Esophagus (tissue), 2 donors: ENCODE measurements around the gene GGCT. TPM values are rescaled to one million over a fixed set of nuclear protein-coding genes. Genes with fewer than 3 reads are reported as not detected.

ENCODE experiments used
- H3K27ac ChIP-seq, 2 donors: one replicate each; pipeline ENCODE4 v1.5.1; 2013; ENCODE audit warnings: low read depth in 2 of 2, mild to moderate bottlenecking in 2 of 2, inconsistent platforms in 1 of 2, low read length in 1 of 2, moderate library complexity in 1 of 2
- H3K27me3 ChIP-seq, 2 donors: one replicate each; pipeline ENCODE4 v1.6.1; 2013; ENCODE audit warnings: low read length in 2 of 2, control low read depth in 1 of 2, mild to moderate bottlenecking in 1 of 2; ENCODE audit not compliant: insufficient read depth in 2 of 2, control insufficient read depth in 1 of 2
- H3K36me3 ChIP-seq, 2 donors: one replicate each; pipeline ENCODE4 v1.6.1; 2013; ENCODE audit warnings: low read length in 1 of 2; ENCODE audit not compliant: control insufficient read depth in 2 of 2, insufficient read depth in 2 of 2
- H3K4me1 ChIP-seq, 2 donors: one replicate each; pipeline ENCODE4 v1.6.1; 2013; ENCODE audit warnings: low read length in 1 of 2; ENCODE audit not compliant: control insufficient read depth in 2 of 2, insufficient read depth in 2 of 2
- H3K4me3 ChIP-seq, 2 donors: one replicate each; pipeline ENCODE4 v1.5.1; 2013; ENCODE audit warnings: low read length in 2 of 2, mild to moderate bottlenecking in 2 of 2, low read depth in 1 of 2, moderate library complexity in 1 of 2
- H3K9me3 ChIP-seq, 2 donors: one replicate each; pipeline ENCODE4 v1.6.1; 2013; ENCODE audit warnings: mild to moderate bottlenecking in 2 of 2, low read depth in 1 of 2, low read length in 1 of 2, moderate library complexity in 1 of 2; ENCODE audit not compliant: control insufficient read depth in 2 of 2, insufficient read depth in 1 of 2
- WGBS, 2 donors: extraction: QIAGEN DNeasy Blood & Tissue Kit; methylation state at CpG; one replicate each; pipeline ENCODE4 v1.1.7; 2013; 5-methylcytosine and 5-hydroxymethylcytosine counted together
- polyA plus RNA-seq, 2 donors: library from polyadenylated mRNA; stranded (reverse); fragments of 200-250 nt; gene quantifications; one replicate each; pipeline ENCODE4 v1.2.3, GENCODE V29; 2013
- donor health status: healthy with polysubstance abuse.
- donor health status: Bipolar disorder and iron deficiency.

GGCT gene
- polyA plus RNA-seq, 2 donors: 88.5 to 96.2 TPM

GRCh38 chr7:30522159-30522558 lies 17.5 kb upstream of the GGCT start:
- WGBS, 2 donors: 83 to 96% methylated on average over 3 of the region's 3 CpGs
- H3K4me3 ChIP-seq: no peak overlapping the region
- no peaks in the 10 kb centered on the region for H3K9me3 ChIP-seq
- H3K27ac ChIP-seq: no peak overlapping the region
- no peaks in the 10 kb centered on the region for H3K27me3 ChIP-seq
- H3K4me1 ChIP-seq: peaks cover 0 to 3% of the 10 kb centered on the region in 2 donors
- H3K36me3 ChIP-seq: no peaks in the 10 kb centered on the region

DNA sequence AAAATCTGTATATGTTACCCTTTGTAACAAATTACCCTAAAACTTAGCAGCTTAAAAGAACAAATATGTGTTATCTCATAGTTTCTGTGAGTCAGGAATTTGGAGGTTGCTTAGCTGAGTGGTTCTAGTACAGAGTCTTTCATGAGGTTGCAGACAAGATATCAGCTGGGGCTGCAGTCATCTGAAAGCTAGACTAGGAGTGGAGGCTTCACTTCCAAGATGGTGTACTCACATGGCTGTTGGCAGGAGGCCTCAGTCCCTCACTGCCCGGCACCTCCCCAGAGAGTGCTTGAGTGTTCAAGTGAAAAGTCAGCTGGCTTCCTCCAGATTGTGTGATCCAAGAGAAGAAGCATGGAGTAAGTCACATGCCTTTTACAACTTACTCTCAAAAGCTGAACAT lies 16.9 kb upstream of the GGCT start:
- H3K27me3 ChIP-seq: no peaks in the 10 kb centered on the region
- H3K36me3 ChIP-seq: no peaks in the 10 kb centered on the region
- H3K9me3 ChIP-seq: no peaks in the 10 kb centered on the region
- no peak overlapping the region for H3K4me3 ChIP-seq
- 50 to 73% methylated on average over 1 of the region's 1 CpG for WGBS, 2 donors
- peaks cover 0 to 3% of the 10 kb centered on the region in 2 donors for H3K4me1 ChIP-seq
- H3K27ac ChIP-seq: peak overlapping the region; percentile 35 to 56

DNA sequence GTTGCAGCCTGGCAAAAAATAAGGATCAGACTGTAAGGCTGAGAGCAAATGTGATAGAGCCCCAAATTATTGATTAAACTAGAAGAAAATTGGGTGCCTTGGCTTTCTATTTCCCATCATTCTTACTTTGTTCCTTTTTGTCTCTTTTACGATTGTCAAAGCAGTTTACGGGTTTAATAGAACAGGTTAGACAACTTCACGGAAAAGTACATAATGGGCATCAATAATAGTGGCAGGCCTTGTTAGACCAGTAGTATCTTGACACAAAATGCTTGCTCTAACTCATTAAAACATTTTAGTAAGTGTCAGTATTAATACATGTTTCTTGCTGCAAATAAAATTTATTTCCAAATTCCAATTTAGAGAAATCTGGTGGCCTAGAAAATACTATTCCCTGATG lies 14.5 kb upstream of the GGCT start:
- Histone ChIP-seq H3K36me3 (no peaks in the 10 kb centered on the region), H3K9me3 (no peaks in the 10 kb centered on the region), H3K27ac (peak overlapping the region in 1 of 2 donors; percentile 57), H3K27me3 (no peaks in the 10 kb centered on the region), H3K4me3 (no peak overlapping the region), H3K4me1 (peaks cover 0 to 3% of the 10 kb centered on the region in 2 donors)
- WGBS, 2 donors: 54 to 56% methylated on average over 3 of the region's 3 CpGs

DNA sequence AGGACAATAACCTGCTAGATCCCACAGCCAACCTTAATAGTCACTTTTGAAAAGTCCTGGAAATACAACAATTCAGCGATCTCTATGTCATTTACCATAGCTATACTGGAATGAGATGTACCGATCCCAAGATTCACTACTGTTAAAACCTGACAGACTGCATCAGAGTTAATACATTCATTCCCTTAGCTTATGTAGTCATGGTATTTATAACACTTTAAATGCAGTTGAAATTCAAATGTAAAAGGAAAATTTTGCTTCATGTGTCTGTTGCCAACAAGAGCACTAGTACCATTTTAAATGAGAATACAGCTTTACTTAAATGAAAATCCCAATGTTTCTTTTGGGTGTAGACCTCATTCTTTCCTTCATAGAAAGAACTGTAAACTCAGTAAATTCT lies 11.1 kb upstream of the GGCT start:
- Histone ChIP-seq H3K27me3 (no peaks in the 10 kb centered on the region), H3K4me1 (no peaks in the 10 kb centered on the region), H3K4me3 (no peak overlapping the region), H3K36me3 (no peaks in the 10 kb centered on the region), H3K27ac (no peak overlapping the region), H3K9me3 (no peaks in the 10 kb centered on the region)
- 92 to 93% methylated on average over 2 of the region's 2 CpGs for WGBS, 2 donors

DNA sequence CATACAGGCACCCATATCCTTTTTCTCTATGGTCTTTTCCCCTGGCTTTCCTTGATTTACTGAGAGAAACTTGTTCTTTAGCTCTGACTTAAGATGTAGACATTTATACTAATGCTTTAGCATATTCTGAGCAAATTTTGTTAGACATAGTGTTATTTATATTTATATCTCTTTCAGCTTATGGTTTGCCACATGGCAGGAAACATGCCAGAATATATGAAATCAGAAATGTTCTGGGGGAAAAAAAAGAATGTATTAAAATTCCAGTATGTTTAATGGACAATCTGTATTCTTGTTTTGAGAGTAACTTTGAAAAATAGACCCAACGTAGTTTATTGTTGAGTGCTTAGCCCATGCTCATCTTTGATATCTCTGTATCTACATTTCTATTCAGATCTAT lies 10.1 kb upstream of the GGCT start:
- no peaks in the 10 kb centered on the region for H3K9me3 ChIP-seq
- H3K27ac ChIP-seq: no peak overlapping the region
- no peak overlapping the region for H3K4me3 ChIP-seq
- no peaks in the 10 kb centered on the region for H3K36me3 ChIP-seq
- H3K27me3 ChIP-seq: no peaks in the 10 kb centered on the region
- WGBS, 2 donors: 92 to 98% methylated on average over 1 of the region's 1 CpG
- no peaks in the 10 kb centered on the region for H3K4me1 ChIP-seq

GRCh38 chr7:30514177-30514576 lies 9.5 kb upstream of the GGCT start:
- no peak overlapping the region for H3K27ac ChIP-seq
- no peaks in the 10 kb centered on the region for H3K36me3 ChIP-seq
- WGBS, 2 donors: 76 to 82% methylated on average over 3 of the region's 3 CpGs
- no peaks in the 10 kb centered on the region for H3K4me1 ChIP-seq
- H3K4me3 ChIP-seq: no peak overlapping the region
- no peaks in the 10 kb centered on the region for H3K27me3 ChIP-seq
- no peaks in the 10 kb centered on the region for H3K9me3 ChIP-seq

DNA sequence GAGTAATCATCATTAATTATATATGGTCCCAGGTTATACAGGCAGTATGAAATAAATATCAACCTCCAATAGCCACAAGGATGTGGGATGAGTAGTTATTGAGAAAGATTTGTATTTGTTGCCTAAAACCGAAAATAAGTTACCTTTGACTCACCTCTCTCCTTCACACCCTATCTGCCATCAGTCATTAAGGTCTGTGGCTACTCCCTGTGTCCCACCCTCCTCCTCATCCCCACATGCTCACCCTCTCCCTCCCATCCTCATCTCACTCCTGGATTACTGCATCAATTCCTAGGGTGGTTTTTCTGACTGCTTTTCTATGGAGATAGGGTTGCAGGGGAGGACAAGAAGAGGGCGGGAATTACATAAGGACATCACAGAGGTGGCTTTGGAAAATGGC lies 9.1 kb upstream of the GGCT start:
- Histone ChIP-seq H3K36me3 (no peaks in the 10 kb centered on the region), H3K4me3 (no peak overlapping the region), H3K27me3 (no peaks in the 10 kb centered on the region), H3K27ac (no peak overlapping the region), H3K4me1 (no peaks in the 10 kb centered on the region), H3K9me3 (no peaks in the 10 kb centered on the region)
- WGBS, 2 donors: 86 to 90% methylated on average over 2 of the region's 2 CpGs

- Histone ChIP-seq H3K27ac (no peak overlapping the region), H3K27me3 (no peaks in the 10 kb centered on the region), H3K4me3 (no peak overlapping the region), H3K4me1 (no peaks in the 10 kb centered on the region), H3K9me3 (no peaks in the 10 kb centered on the region), H3K36me3 (no peaks in the 10 kb centered on the region)
- 91 to 96% methylated on average over 1 of the region's 1 CpG for WGBS, 2 donors
Observed at GRCh38 chr7:30511973-30512662, 7.5 kb upstream of the GGCT start.

- Histone ChIP-seq H3K27ac (no peak overlapping the region), H3K36me3 (no peaks in the 10 kb centered on the region), H3K4me3 (no peak overlapping the region), H3K27me3 (no peaks in the 10 kb centered on the region), H3K9me3 (no peaks in the 10 kb centered on the region), H3K4me1 (no peaks in the 10 kb centered on the region)
- 82 to 92% methylated on average over 2 of the region's 2 CpGs for WGBS, 2 donors
Observed at GRCh38 chr7:30511494-30511893, 6.9 kb upstream of the GGCT start.
